AML-193 (cell line): ENCODE measurements around the gene ANAPC4.

Experiments used
- DNase-seq, 2 experiments: peaks; one replicate each; lab custom pipeline; 2025; lab: John Stamatoyannopoulos, UW

The ANAPC4 gene

GRCh38 chr4:25439918-25440477 lies 62.9 kb downstream of the ANAPC4 start:
- DNase-seq = peak; percentile 47 to 67

- no peak for DNase-seq
Measured at GRCh38 chr4:25440478-25441030, 63.5 kb downstream of the ANAPC4 start.

GRCh38 chr4:25441519-25442117 lies 64.6 kb downstream of the ANAPC4 start:
- DNase-seq = peak; percentile 6 to 18

GRCh38 chr4:25442863-25443307 lies 65.8 kb downstream of the ANAPC4 start:
- DNase-seq = no peak

- no peak for DNase-seq
Measured at GRCh38 chr4:25443851-25444250, 66.8 kb downstream of the ANAPC4 start.

DNA sequence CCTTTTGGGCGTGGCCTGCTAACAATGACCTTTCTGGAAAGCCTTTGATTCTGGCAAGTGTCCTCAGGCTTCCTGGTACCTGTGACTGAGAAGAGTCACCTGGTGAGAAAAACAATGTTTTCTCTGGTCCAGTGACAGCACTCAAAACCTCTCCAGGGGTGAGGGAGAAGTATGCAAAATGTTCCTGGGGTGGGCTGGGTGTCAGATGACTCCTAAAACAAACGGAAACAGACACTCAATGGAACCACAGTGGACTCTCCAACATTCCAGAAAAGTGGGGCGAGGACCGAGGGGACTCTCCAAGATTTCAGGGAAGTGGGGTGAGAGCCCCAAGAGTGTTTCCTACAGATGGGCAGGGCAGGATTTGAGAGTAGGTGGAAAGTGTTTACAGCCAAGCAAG lies 69.5 kb downstream of the ANAPC4 start:
- no peak for DNase-seq

DNA sequence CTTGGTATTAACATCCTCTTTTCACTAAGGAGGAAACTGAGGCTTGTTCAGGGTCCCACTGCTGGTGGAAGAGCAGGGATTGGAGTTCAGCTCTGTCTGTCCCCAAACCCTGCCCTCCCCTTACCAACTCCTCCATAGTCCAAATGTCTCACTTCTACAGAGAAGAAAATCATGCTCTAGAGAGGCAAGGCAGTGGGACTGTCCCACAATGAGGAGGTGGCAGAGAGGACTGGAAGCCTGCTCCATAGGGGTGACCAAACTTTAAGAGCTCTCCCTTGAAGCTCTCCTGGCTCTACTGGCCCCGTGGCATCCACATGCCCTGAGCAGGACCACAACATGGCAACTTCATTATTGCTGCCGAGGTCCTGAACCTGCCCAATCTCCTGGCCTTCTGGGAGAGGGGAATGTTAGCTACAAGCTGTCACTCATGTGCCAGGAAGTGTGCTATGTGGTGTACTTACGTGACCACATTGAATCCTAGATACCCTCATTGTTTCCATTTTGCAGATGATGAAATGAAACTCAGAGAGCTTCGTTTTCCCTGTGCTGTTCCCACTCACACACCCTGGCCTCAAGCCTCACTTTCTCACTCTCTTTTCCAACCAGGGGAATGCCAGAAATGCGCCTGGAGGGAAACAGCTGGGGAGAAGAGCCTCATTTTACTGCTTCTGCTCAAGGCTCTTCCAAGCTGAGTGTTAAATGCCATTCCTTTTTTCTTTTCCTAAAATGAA lies 71.5 kb downstream of the ANAPC4 start:
- DNase-seq = no peak

DNA sequence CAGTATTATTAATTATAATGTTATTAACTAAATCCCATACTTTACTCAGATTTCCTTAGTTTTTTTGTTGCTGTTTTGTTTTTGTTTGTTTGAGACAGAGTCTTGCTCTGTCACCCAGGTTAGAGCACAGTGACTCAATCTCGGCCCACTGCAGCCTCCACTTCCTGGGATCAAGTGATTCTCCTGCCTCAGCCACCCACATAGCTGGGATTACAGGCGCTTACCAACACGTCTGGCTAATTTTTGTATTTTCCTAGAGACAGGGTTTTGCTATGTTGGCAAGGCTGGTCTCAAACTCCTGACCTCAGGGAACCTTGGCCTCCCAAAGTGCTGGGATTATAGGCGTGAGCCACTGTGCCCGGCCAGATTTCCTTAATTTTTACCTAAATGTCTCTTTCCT lies 72.2 kb downstream of the ANAPC4 start:
- DNase-seq = no peak

- no peak for DNase-seq
Measured at GRCh38 chr4:25449688-25450087, 72.6 kb downstream of the ANAPC4 start.

DNA sequence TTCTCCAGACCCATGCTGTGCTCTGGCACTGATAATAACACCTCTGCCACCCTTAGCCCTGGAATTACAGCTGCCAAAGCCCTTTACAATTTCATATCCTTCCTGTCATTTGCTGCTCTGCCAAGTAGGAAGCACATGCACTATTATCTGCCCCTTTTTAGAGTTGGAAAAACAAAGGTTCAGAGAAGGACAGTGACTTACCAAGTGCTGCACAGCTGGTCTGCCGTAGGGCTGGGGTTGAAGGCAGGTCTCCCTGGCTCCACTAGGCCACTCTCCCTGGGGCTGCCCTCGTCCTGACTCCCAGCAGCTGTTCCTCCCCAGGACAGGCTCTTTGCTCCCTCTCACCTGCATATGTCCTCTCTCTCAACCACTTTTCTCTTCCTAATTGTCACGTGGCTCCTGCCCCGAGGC lies 73.4 kb downstream of the ANAPC4 start:
- DNase-seq = no peak

DNA sequence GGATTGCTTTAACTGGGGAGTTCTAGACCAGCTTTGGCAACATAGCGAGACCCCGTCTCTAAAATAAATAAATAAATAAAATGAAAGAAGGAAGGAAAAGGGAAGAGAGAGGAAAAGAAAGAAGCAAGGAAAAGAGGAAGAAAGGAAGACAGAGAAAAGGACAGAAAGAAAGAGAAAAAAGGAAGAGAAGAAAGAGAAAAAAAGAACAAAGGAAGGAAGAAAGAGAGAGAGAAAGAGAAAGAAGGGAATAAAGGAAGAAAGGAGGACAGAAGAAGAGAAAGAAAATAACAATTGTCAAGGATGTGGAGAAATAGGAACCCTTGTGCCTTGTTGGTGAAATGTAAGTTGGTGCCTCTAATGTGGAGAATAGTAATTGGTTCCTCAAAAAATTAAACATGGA lies 74.6 kb downstream of the ANAPC4 start:
- no peak for DNase-seq

DNA sequence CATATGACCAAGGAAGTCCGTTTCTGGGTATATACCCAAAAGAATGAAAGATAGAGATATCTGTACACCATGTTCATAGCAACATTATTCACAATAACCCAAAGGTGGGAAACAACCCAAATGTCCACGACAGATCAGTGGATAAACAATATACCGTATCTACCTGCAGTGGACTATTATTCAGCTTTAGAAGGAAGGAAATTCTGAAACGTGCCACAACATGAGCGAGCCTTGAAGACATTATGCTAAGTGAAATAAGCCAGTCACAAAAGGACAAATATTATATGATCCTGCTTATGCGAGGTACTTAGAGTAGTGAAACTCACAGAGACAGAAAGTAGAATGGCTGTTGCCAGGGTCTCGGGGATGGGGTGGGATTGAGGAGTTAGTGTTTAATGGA lies 75.0 kb downstream of the ANAPC4 start:
- no peak for DNase-seq

DNA sequence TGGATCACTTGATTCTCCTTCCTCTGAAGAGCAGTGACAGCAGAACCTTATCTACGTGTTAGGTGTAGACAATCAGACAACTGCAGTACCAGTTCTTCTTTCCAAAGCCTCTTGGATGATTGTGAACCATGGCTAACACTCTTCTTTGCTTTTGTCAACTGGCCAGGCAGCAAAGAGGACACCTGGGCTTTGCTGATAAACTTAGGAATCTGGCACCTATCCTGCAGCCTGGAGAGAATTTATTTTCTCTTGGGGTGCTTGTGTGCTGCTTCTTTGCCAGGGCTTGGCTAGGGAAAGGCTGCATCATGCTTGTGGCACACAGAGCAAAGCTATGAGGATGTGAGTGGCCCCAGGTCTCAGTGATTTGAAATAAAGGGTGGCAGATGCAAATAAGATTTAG lies 77.4 kb downstream of the ANAPC4 start:
- DNase-seq = no peak

DNA sequence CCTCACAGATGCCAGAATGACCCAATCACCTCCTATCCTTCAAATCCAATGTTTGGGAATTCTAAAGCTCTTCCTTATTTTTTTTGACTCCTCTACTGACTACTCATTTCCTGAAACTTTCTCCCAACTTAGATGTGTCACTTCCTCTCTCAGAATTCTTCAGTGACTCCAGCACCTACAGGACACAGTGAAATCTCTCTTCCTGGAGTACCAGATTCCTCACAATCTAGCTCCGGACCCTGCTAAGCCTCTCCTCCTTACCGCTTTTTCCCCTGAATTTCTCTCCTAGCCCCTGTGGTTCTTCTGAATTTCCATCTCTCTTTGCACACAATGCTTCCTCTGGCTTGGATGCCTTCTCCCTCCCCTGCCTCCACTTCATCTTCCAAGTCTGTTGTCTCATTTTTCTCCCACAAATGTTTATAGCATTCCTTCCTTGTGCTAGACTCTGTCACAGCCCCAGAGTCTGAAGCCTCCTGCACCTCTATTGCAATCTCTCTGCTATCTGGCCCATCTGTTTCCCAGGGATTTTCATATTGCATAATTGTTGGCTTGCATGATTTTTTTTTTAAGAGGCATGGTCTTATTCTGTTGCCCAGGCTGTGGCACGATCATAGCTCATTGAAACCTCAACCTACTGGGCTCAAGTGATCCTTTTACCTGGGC lies 80.1 kb downstream of the ANAPC4 start:
- no peak for DNase-seq

- DNase-seq = no peak
Measured at GRCh38 chr4:25466966-25467697, 90.1 kb downstream of the ANAPC4 start.

DNA sequence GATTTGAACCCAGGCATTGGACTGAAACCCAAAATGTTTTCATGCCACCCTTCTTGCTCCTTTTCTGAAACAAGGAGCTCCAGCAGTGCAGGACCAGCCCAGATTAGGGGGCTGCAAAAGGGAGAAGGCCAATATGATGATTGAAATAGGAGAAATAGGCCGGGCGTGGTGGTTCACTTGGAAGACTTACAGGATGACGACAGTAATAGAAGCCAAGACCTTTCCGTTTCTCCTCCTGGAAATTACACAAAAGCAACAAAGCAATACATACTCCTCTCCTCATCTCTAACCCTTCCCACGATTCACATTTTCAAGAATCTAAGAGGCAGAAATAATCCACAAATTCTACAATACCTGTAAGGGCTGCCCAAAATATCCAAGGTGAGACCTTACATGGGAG lies 90.8 kb downstream of the ANAPC4 start:
- no peak for DNase-seq
